K562 (cell line): ENCODE measurements around the gene NUP210. TPM values are rescaled to one million over a fixed set of nuclear protein-coding genes. Genes with fewer than 3 reads are reported as not detected.

Source experiments
- ATAC-seq: fragments of 200-7000 bp; cut with Tn5 transposase; 3 replicates; pipeline ENCODE4 v1.9.1; 2020; ENCODE audit warnings: moderate library complexity
- BruUV-seq: library from RNA; stranded (reverse); fragments of 400-500 nt; replicated peaks from 2 replicates; lab custom pipeline; 2021; lab: Mats Ljungman, UMichigan
- CTCF ChIA-PET: fragments of 300-600 bp; formaldehyde crosslinking; extraction: SDS; loops from one replicate; lab custom pipeline; 2021; ENCODE audit warnings: low intra/inter-chr PET ratio; lab: Yijun Ruan, JAX
- POLR2A ChIA-PET: fragments of 300-600, 350-650 bp; sonication (Branson Sonifier 250); formaldehyde crosslinking; extraction: SDS; loops from one replicate; lab custom pipeline; 2021; ENCODE audit warnings: antibody characterized with exemption, inconsistent platforms; lab: Yijun Ruan, JAX
- DNase-seq, 4 experiments: peaks; one replicate each; pipeline versions ENCODE4 v3.0.0 to v3.0.0-alpha.2; 2011 to 2018; ENCODE audit warnings: low spot score in 3 of 4, mixed read lengths in 3 of 4; ENCODE audit errors: extremely low read depth in 1 of 4
- FAIRE-seq: peaks from 2 replicates; lab custom pipeline; 2011; peaks lifted over from hg19 to GRCh38; lab: Jason Lieb, UNC
- H2AFZ ChIP-seq: 2 replicates; pipeline ENCODE4 v1.6.0; 2011; ENCODE audit warnings: low read depth, low read length, control low read depth, inconsistent platforms
- H3K27ac ChIP-seq: fragments of 200-600 bp; 3 replicates; pipeline ENCODE4 v1.8.0; 2011; ENCODE audit warnings: low read depth, mild to moderate bottlenecking, control low read depth, inconsistent platforms, low read length, moderate library complexity, mixed read lengths; ENCODE audit errors: extremely low read depth
- H3K27me3 ChIP-seq, 2 experiments: fragments of 300-600 bp in 1 of 2; 2 replicates in 1 of 2; 3 replicates in 1 of 2; pipeline versions ENCODE4 v1.6.0 to v1.8.0; 2011; ENCODE audit warnings: inconsistent platforms in 2 of 2, low read length in 2 of 2, mild to moderate bottlenecking in 1 of 2, mixed read lengths in 1 of 2, moderate library complexity in 1 of 2; ENCODE audit not compliant: control insufficient read depth in 2 of 2, insufficient read depth in 2 of 2
- H3K36me3 ChIP-seq: fragments of 300-600 bp; 3 replicates; pipeline ENCODE4 v1.8.0; 2011; ENCODE audit warnings: mild to moderate bottlenecking, low read length, inconsistent platforms; ENCODE audit not compliant: control insufficient read depth, insufficient read depth
- H3K4me1 ChIP-seq, 2 experiments: fragments of 200-600 bp in 1 of 2; replicated peaks in 1 of 2; 2 replicates in 1 of 2; 3 replicates in 1 of 2; pipeline versions ENCODE4 v1.5.1 to v1.8.0; 2011; ENCODE audit warnings: inconsistent platforms in 2 of 2, low read length in 2 of 2, mild to moderate bottlenecking in 1 of 2, mixed read lengths in 1 of 2, moderate library complexity in 1 of 2; ENCODE audit not compliant: control insufficient read depth in 2 of 2, insufficient read depth in 2 of 2
- H3K4me2 ChIP-seq: 2 replicates; pipeline ENCODE4 v1.6.1; 2011; ENCODE audit warnings: low read length, control low read depth, inconsistent platforms, mixed read lengths; ENCODE audit not compliant: insufficient read depth
- H3K4me3 ChIP-seq: fragments of 200-600 bp; sonication (generic), shearing (Covaris generic); 2 replicates; pipeline ENCODE4 v1.5.1; 2016; ENCODE audit warnings: control low read depth, inconsistent platforms
- H3K79me2 ChIP-seq: fragments of 200-600 bp; 3 replicates; pipeline ENCODE4 v1.8.0; 2011; ENCODE audit warnings: low read length, inconsistent platforms; ENCODE audit not compliant: control insufficient read depth, insufficient read depth
- H3K9ac ChIP-seq, 2 experiments: 2 replicates each; pipeline versions ENCODE4 v1.6.0 to v1.6.1; 2011; ENCODE audit warnings: low read depth in 2 of 2, low read length in 2 of 2, control low read depth in 1 of 2, inconsistent platforms in 1 of 2, mild to moderate bottlenecking in 1 of 2, mixed read lengths in 1 of 2; ENCODE audit not compliant: insufficient read depth in 1 of 2
- H3K9me1 ChIP-seq: one replicate; pipeline ENCODE4 v1.6.0; 2011; ENCODE audit warnings: inconsistent platforms, mild to moderate bottlenecking, low read length, moderate library complexity; ENCODE audit not compliant: control insufficient read depth, insufficient read depth
- H3K9me3 ChIP-seq: replicated peaks from 2 replicates; pipeline ENCODE4 v1.5.1; 2011; ENCODE audit warnings: low read depth, low read length, inconsistent platforms; ENCODE audit not compliant: control insufficient read depth, insufficient read depth
- H4K20me1 ChIP-seq: replicated peaks from 2 replicates; pipeline ENCODE4 v1.6.1; 2011; ENCODE audit warnings: low read length, inconsistent platforms, mixed read lengths; ENCODE audit not compliant: control insufficient read depth, insufficient read depth
- BRD4 ChIP-seq: fragments of 200-600 bp; sonication (generic); IDR thresholded peaks from 2 replicates; pipeline ENCODE4 v1.6.1; 2017; ENCODE audit warnings: inconsistent platforms
- FOXK1 ChIP-seq: sonication (generic); formaldehyde crosslinking; IDR thresholded peaks from 2 replicates; pipeline ENCODE4 v1.8.0; 2022; ENCODE audit warnings: missing genetic modification reagents, mild to moderate bottlenecking, borderline replicate concordance
- KAT7 ChIP-seq: sonication (generic); formaldehyde crosslinking; IDR thresholded peaks from 2 replicates; pipeline ENCODE4 v1.8.0; 2022; ENCODE audit warnings: missing genetic modification reagents, mild to moderate bottlenecking, borderline replicate concordance
- KLF16 ChIP-seq: IDR thresholded peaks from 2 replicates; pipeline ENCODE4 v1.6.1; 2016; ENCODE audit warnings: antibody characterized with exemption
- POLR2G ChIP-seq: fragments of 200-400 bp; formaldehyde crosslinking; IDR thresholded peaks from 2 replicates; pipeline ENCODE4 v1.6.1; 2017; ENCODE audit warnings: low read depth, mild to moderate bottlenecking, antibody characterized with exemption, low read length, moderate library complexity
- RBM22 ChIP-seq: fragments of 200-400 bp; formaldehyde crosslinking; IDR thresholded peaks from 2 replicates; pipeline ENCODE4 v1.6.1; 2018; ENCODE audit warnings: low read length, low read depth; ENCODE audit not compliant: poor library complexity, severe bottlenecking
- SIX5 ChIP-seq, 2 experiments: IDR thresholded peaks; 2 replicates each; pipeline ENCODE4 v1.6.1; 2011; ENCODE audit warnings: low read length in 2 of 2, borderline replicate concordance in 1 of 2, low read depth in 1 of 2, mild to moderate bottlenecking in 1 of 2, moderate library complexity in 1 of 2; ENCODE audit not compliant: insufficient read depth in 1 of 2
- TEAD2 ChIP-seq: fragments of 450-650 bp; IDR thresholded peaks from 2 replicates; pipeline ENCODE4 v1.6.1; 2016; ENCODE audit warnings: missing genetic modification characterization, control low read depth, missing compliant biosample characterization
- THAP7 ChIP-seq: fragments of 250-450 bp; sonication (Bioruptor Pico); IDR thresholded peaks from 2 replicates; pipeline ENCODE4 v1.5.0; 2021
- USF2 ChIP-seq: sonication (generic); formaldehyde crosslinking; IDR thresholded peaks from 2 replicates; pipeline ENCODE4 v1.5.0; 2020; ENCODE audit warnings: missing genetic modification reagents
- ZNF280B ChIP-seq: fragments of 250-450 bp; sonication (Bioruptor Pico); IDR thresholded peaks from 2 replicates; pipeline ENCODE4 v1.5.1; 2021; ENCODE audit warnings: mild to moderate bottlenecking
- ZNF354B ChIP-seq: fragments of 250-450 bp; sonication (Bioruptor Pico); IDR thresholded peaks from 2 replicates; pipeline ENCODE4 v1.4.0; 2020
- ZNF384 ChIP-seq: IDR thresholded peaks from 2 replicates; pipeline ENCODE4 v1.6.1; 2012; ENCODE audit warnings: low read depth, low read length, improper control_type of control experiment
- ZNF644 ChIP-seq: fragments of 200-800 bp; sonication (Bioruptor generic); IDR thresholded peaks from 2 replicates; pipeline ENCODE4 v1.6.1; 2016; ENCODE audit warnings: low read depth, missing genetic modification characterization, missing compliant biosample characterization
- WGBS: fragments of 100-300 bp; shearing (Covaris generic); methylation state at CpG from one replicate; pipeline ENCODE4 v1.1.6; 2016; ENCODE audit warnings: low coverage, mixed read lengths; ENCODE audit not compliant: insufficient coverage; ENCODE audit errors: missing lambda C conversion rate; 5-methylcytosine and 5-hydroxymethylcytosine counted together
- in situ Hi-C: fragments of 300-500 bp; cut with MboI; formaldehyde crosslinking; loops from 4 replicates; pipeline ENCODE4 v1.15.0; 2018; ENCODE audit warnings: inconsistent platforms, mixed read lengths
- intact Hi-C: fragments of 100-400 bp; cut with micrococcal nuclease; formaldehyde crosslinking; loops from 2 replicates; pipeline ENCODE4 v1.14.2; 2022
- polyA plus RNA-seq, 8 experiments: library from polyadenylated mRNA; depleted of rRNA in 4 of 8; stranded (reverse) in 5 of 8; unstranded in 3 of 8; fragments of >200 nt; fragmentation: Nextera tagmentation in 2 of 8; fragmentation: Illumina TruSeq in 1 of 8; extraction: Ambion mirVana in 2 of 8; extraction: Trizol in 1 of 8; gene quantifications; 2 replicates each; pipeline versions ENCODE4 v1.2.1 to v1.2.3, GENCODE V29; 2011 to 2014; ENCODE audit warnings: inconsistent platforms in 1 of 8, missing spikeins in 1 of 8
- total RNA-seq, 7 experiments: library from RNA; depleted of rRNA in 6 of 7; stranded (reverse); fragments of >200 nt in 6 of 7; fragmentation: Illumina TruSeq in 2 of 7; extraction: Trizol in 2 of 7; gene quantifications; 2 replicates each; pipeline versions ENCODE4 v1.2.1 to v1.2.3, GENCODE V29; 2011 to 2021; ENCODE audit warnings: low replicate concordance in 1 of 7

Gene NUP210
- total and polyA plus RNA-seq, 9 of the 15 experiments (the other 6 are each of a cell fraction or from before 2014, with no cell fraction given) = 1.2 to 138 (median 44.0) TPM

GRCh38 chr3:13346481-13347389 lies 73.4 kb downstream of the NUP210 start:
- FAIRE-seq = no peak
- Histone ChIP-seq H3K9ac (peak overlapping the region in 1 of 2 experiments; percentile 56; a peak in 1 of 4 replicates), H3K9me3 (no peaks in the 10 kb centered on the region), H3K4me2 (no peak overlapping the region), H3K27ac (no peak overlapping the region), H3K4me3 (no peak overlapping the region)
- TF ChIP-seq USF2 (CRISPR knock-in tag) = no peak
- TF ChIP-seq ZNF644 (tag) = no peak
- TF ChIP-seq ZNF354B (CRISPR knock-in tag) = no peak
- TF ChIP-seq RBM22 = peak; percentile 61
- TF ChIP-seq KAT7 (CRISPR knock-in tag) = no peak
- no peak for TF ChIP-seq ZNF280B (CRISPR knock-in tag)
- no peak for TF ChIP-seq ZNF384
- TF ChIP-seq POLR2G = peak; percentile 24; the same call in 1 of the 2 replicates
- TF ChIP-seq SIX5 (IDR thresholded peaks at IDR 0.05; ENCODE audit: borderline replicate concordance in 1 of 2, insufficient read depth in 1 of 2, low read depth in 1 of 2, low read length in 2 of 2) = no peak
- TF ChIP-seq TEAD2 (tag) = no peak
- no peak for TF ChIP-seq THAP7 (CRISPR knock-in tag)
- TF ChIP-seq KLF16 = no peak
- no peak for TF ChIP-seq FOXK1
- TF ChIP-seq BRD4 = no peak
- TF ChIP-seq, all 486 proteins: peak for 2
- 94% methylated on average over 23 of the region's 23 CpGs for WGBS
- Histone ChIP-seq H2AFZ (no peak overlapping the region), H3K27me3 (no peaks in the 10 kb centered on the region), H3K9me1 (no peaks in the 10 kb centered on the region), H3K36me3 (peaks cover 98% of the 10 kb centered on the region), H3K4me1 (peaks cover 0 to under 1% of the 10 kb centered on the region in 2 experiments; a peak in 1 of 5 replicates), H4K20me1 (no peaks in the 10 kb centered on the region; the same call in 1 of the 2 replicates), H3K79me2 (no peaks in the 10 kb centered on the region)
- ChIA-PET POLR2A (interaction anchor here (0.5 to 3.7 kb wide), 5 partner anchors 8 to 252 kb away, joined by 3 to 20 read pairs (median 4); no protein-coding TSS in a partner anchor), CTCF (no interaction called here)
- intact Hi-C loops (no loop called here), in situ Hi-C loops (no loop called here)
- BruUV-seq = no TSS peak
- no peak for ATAC-seq
- no peak for DNase-seq
